ENCODE data around the gene SRSF4.
"Not testable (repeated sequence)": the region's sequence is repeated elsewhere in the genome, so short reads cannot be mapped to it uniquely, and the experiment has no call there.

The SRSF4 gene

DNA sequence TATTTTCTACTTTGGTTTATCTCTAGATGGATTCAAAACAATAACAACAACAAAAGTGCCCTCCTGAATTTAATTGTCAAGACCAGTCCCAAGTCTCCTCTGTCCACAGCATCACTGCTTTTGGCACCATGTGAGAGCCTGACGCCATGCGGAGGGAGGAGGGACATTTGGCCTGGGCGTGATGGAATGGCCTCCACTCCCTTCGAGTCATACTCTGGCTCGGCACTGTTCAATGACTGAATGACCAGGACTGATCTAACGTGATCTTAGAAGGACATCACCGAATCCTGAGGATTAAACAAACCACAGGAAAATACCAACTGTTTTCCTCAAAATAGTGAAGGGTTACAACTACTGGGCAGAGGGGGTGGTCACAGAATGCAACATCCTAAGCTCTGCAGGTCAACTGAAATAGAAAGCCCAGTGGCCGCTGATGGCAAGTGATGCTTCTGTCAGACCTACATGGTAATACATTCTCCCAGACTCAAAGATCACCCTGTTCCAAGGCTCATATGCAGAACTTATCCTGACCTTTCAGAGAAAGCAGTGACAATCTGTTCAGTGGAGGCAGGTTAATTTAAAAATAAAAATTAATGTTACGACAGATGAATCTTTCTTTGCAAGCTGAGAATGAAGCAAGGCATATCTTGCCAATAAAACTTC lies 19.1 kb downstream of the SRSF4 start:
- FAIRE-seq = no peak

DNA sequence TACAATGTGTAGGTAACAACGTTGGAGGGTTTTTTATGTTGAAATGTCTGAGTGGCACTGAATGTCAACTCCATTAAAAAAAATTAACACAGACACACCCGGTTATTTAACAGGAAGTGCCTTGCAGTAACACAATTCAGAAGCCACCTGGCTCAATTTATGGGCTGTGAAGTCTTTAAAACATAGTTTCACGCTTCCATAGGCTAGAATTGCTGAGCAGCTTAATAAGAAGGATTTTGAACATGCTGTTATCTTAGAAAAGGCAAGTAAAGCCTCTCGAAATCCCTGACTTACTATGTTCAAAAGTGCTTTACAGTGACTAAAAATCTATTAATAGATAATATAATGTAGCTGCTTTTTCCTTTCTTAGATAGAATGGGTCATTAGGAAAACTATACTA lies 19.7 kb downstream of the SRSF4 start:
- FAIRE-seq = no peak

DNA sequence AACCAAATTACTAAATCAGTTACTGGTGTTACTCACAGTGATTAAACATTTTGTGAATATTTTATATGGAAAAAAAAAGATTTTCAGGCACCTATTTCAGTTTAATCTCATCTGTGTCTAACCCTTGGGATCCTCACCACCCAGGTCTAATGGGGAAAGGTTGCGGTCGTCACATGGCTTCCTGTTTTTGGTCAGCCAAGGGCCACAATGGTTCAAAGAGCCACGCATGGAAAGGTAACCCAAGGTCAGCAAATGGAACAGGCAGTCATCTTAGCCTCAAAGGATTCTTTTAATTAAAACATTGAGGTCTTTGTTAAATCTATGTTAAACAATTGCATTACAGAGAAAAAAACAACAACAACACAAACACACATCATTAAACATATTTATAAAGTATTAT lies 21.9 kb downstream of the SRSF4 start:
- FAIRE-seq = no peak

- FAIRE-seq = no peak
Observed at GRCh38 chr1:29157269-29157601, 24.5 kb downstream of the SRSF4 start.

DNA sequence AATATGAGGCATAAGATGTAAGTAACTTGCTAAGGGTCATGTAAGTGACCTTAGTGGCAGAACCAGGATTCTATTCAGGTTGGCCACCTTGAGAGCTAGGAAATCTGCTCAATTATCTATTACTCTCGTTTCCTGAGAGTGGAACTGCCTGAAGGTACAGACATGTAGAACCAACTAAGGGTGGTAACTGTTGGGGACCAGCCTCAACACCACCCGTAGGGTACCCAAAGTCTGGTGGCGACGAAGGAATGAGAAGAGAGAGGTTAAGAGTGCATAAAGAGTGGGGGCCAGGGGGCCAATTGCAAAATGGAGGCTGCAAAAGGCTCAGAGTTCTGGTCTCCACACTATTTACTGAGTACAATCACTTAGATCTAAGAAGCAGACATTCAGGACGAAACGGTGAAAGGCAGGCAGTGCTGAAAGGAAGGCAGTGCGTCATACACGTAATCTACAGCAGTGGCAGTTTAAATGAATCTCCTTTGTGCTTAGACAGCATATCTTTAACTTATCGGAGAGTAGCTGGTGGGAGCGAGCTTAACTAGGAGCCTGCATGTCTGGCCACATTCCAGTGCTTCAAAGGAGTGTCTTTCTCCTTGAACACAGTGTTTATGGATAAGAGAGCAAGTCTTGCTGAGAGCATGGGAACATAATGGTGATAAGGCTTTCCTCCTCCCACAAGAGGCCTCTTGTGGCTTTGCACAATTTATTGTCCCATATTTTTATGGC lies 25.0 kb downstream of the SRSF4 start:
- FAIRE-seq = no peak

DNA sequence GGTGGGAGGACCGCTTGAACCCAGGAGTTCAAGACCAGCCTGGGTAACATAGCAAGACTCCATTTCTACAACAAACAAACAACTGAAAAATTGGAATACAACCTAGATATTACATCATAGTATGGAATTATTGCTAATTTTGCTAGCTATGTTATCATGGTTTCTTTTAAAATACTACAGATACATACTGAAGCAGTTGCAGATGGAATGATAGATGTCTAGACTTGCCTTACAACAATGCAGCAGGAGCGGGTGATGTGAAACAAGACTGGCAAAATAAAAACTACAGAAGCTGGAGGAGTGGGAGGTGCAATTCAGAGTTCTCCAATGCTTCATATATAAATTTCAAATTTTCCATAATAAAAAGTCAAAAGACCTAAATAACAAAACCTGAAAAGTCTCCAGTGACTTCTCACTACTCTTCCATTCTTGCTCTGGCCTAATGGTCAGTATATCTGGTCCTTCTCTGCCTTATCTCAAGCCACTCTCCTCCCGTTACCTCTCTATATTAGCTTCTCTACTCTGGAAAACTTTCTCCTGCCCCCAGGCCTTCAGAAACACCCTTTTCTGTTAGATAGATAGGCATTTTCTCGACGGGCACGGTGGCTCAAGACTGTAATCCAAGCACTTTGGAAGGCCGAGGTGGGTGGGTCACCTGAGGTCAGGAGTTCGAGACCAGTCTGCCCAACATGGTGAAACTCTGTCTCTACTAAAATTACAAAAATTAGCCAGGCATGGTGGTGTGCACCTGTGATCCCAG lies 29.5 kb downstream of the SRSF4 start:
- FAIRE-seq = no peak

- not testable (repeated sequence) for FAIRE-seq
Observed at GRCh38 chr1:29150346-29150745, 31.4 kb downstream of the SRSF4 start.

GRCh38 chr1:29148656-29149491 lies 32.8 kb downstream of the SRSF4 start:
- no peak for FAIRE-seq

GRCh38 chr1:29145739-29146437 lies 35.8 kb downstream of the SRSF4 start:
- no peak for FAIRE-seq

GRCh38 chr1:29144178-29144577 lies 37.5 kb downstream of the SRSF4 start:
- FAIRE-seq = no peak

GRCh38 chr1:29142714-29143113 lies 39.0 kb downstream of the SRSF4 start:
- FAIRE-seq = no peak

GRCh38 chr1:29136391-29136915 lies 45.2 kb downstream of the SRSF4 start:
- no peak for FAIRE-seq

DNA sequence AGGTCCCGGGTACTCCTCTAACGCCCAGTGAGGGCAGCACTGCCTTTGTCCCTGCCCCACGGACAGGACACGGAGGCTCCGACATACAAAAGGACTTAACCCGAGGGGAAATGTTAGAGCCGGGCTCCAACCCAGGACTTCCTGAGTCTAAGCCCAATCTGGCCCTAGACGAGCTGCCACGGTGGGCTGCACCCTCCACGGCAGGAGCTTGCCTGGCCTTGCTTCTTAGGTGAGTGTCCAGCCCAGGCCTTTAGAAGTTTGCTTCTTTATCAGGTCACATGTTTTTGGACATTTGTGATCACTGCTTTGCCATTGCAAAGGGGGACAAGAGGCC lies 47.0 kb downstream of the SRSF4 start:
- no peak for FAIRE-seq

GRCh38 chr1:29133861-29134694 lies 47.6 kb downstream of the SRSF4 start:
- no peak for FAIRE-seq

- not testable (repeated sequence) for FAIRE-seq
Observed at GRCh38 chr1:29131056-29131455, 50.6 kb downstream of the SRSF4 start.

- no peak for FAIRE-seq
Observed at GRCh38 chr1:29129916-29130315, 51.8 kb downstream of the SRSF4 start.

DNA sequence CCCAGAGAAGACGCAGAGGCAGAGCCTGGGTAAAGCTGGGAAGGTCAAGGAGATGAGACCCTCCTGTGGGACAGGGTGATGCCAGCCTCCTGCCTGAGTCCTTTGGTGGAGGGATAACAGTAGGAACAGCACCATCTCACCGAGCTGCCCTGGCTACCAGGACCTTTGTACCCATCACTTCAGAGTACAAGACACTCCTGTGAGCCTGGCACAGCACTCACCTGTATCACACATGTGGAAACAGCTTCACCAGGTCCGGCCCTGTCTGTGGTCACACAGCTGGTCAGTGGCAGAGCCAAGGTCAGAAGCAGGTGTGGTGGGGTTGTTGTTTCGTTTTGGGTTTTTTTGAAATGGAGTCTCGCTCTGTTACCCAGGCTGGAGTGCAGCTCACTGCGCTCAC lies 53.0 kb downstream of the SRSF4 start:
- no peak for FAIRE-seq

GRCh38 chr1:29126198-29126597 lies 55.5 kb downstream of the SRSF4 start:
- no peak for FAIRE-seq

DNA sequence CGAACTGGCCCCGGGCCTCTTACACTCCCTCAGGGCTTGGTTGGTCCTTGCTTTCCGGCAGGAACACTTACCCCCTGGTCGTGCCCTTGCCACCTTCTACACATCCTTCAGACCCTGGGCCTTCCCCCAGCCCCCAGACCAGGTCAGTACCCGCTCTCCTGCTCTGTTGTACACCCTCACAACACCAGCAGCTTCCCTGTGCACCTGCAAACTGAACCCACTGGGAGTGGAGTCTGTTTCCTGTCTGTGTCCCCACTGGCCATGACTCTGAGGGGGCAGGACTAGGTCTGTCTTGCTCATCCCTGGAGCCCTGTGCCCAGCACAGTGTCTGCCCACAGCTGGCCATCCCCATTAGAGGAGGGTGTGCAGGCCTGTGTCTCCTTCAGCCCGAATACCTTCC lies 55.9 kb downstream of the SRSF4 start:
- no peak for FAIRE-seq

DNA sequence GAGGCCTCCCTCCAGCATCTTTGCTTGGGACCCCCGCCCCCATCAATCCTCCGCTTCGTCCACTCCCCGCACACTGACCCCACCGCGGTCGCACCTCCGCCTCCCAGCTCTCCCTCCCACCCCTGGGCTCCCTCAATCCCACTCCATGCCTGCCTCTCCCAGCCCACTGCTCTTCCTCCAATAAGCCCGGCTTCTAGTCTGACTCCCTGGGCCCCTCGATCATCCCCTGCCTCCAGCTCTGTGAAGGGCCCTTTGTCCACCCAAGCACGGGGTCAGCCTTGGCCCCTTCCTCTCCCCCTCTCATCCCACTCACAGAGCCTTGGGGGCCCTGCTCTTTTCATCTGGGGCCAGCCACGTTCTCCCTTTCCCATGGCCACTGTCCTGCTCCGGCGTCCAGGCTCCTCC lies 56.5 kb downstream of the SRSF4 start:
- no peak for FAIRE-seq

Measured in TTC549 (cell line).